Immature natural killer cell (primary cell): ENCODE data around the gene RTL1. TPM values are rescaled to one million over a fixed set of nuclear protein-coding genes. Genes with fewer than 3 reads are reported as not detected.

Source experiments
- DNase-seq, 3 donors: peaks; one replicate each; pipeline ENCODE4 v3.0.0; 2022; ENCODE audit warnings: mixed read lengths in 1 of 3
- H3K27ac Mint-ChIP-seq, 6 donors: one replicate each; pipeline ENCODE4 v1.8.0; 2020; ENCODE audit warnings: mixed read lengths in 6 of 6, mild to moderate bottlenecking in 5 of 6, inconsistent platforms in 4 of 6, moderate library complexity in 3 of 6
- H3K27me3 Mint-ChIP-seq, 3 donors: one replicate each; pipeline ENCODE4 v1.8.0; 2020 to 2021; ENCODE audit warnings: low read depth in 3 of 3, mild to moderate bottlenecking in 3 of 3, mixed read lengths in 3 of 3, moderate library complexity in 3 of 3, inconsistent platforms in 1 of 3
- H3K36me3 Mint-ChIP-seq, 3 donors: one replicate each; pipeline ENCODE4 v1.8.0; 2020; ENCODE audit warnings: mixed read lengths in 3 of 3, inconsistent platforms in 2 of 3, mild to moderate bottlenecking in 2 of 3
- H3K4me1 Mint-ChIP-seq, 2 donors: one replicate each; pipeline ENCODE4 v1.8.0; 2020; ENCODE audit warnings: inconsistent platforms in 2 of 2, mild to moderate bottlenecking in 2 of 2, mixed read lengths in 2 of 2, moderate library complexity in 1 of 2
- H3K4me3 Mint-ChIP-seq, 5 donors: one replicate each; pipeline ENCODE4 v1.8.0; 2020; ENCODE audit warnings: mild to moderate bottlenecking in 5 of 5, mixed read lengths in 5 of 5, inconsistent platforms in 3 of 5, moderate library complexity in 3 of 5
- H3K9me3 Mint-ChIP-seq, 6 donors: one replicate each; pipeline ENCODE4 v1.8.0; 2020; ENCODE audit warnings: mild to moderate bottlenecking in 6 of 6, mixed read lengths in 6 of 6, inconsistent platforms in 4 of 6, moderate library complexity in 3 of 6
- polyA plus RNA-seq, 3 donors: library from polyadenylated mRNA; unstranded; fragments of 300-500 nt; fragmentation: Illumina TruSeq; gene quantifications; one replicate each; pipeline ENCODE4 v1.2.3, GENCODE V29; 2021

Gene RTL1
- polyA plus RNA-seq, 3 donors from 2014 or later, result not detected

DNA sequence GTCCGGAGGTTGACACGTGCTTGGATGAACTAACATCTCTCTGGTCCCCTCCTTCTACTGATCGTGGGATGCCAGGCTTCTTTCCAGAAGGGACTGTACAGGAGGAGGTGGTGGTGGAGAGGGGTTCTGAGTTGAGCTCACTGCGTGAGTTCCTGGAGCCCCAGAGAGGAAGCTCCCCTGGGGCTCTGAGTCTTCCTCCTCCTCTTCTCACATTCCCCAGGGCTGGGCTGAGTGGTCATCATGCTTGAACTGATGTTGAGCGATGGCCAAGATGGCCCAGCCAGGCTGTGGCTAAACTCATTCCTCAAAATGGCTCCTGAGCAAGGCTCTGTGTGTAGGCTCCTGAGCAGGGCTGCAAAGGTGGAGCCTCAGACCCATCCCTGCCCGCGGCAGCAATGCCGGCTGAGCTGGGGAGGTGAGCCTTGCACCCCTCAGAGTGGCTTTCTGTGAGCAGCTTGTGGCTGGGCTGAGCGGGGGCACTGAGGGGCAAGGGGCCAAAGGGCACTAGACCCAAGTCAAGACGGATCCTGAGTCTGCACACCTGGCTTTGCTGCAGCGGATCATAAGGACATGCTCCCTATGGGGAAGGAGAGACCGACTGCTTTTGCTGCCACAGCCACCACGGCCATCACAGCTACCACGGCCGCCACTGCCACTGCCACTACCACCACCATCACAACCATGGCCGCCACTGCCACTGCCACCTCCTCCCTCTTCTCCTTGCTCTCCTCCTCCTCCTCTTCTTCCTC is 42.2 kb downstream of the RTL1 start:
- H3K27ac Mint-ChIP-seq, result no peak overlapping the region
- DNase-seq, result no peak

GRCh38 chr14:100860556-100861187 is 42.9 kb downstream of the RTL1 start:
- no peak for DNase-seq
- no peak overlapping the region for H3K27ac Mint-ChIP-seq
- no peaks in the 10 kb centered on the region for H3K4me1 Mint-ChIP-seq
- peaks cover 0 to 2% (median 0%) of the 10 kb centered on the region in 6 donors for H3K9me3 Mint-ChIP-seq
- peaks cover 0 to 3% (median 2%) of the 10 kb centered on the region in 3 donors for H3K27me3 Mint-ChIP-seq
- no peaks in the 10 kb centered on the region for H3K36me3 Mint-ChIP-seq
- no peak overlapping the region for H3K4me3 Mint-ChIP-seq

More for the DNA sequence above, 42.2 kb downstream of the RTL1 start:
- Mint-ChIP-seq H3K4me1 (no peaks in the 10 kb centered on the region), H3K9me3 (peaks cover 0 to 2% (median 0%) of the 10 kb centered on the region in 6 donors), H3K27me3 (peaks cover 0 to 3% (median 2%) of the 10 kb centered on the region in 3 donors), H3K36me3 (no peaks in the 10 kb centered on the region), H3K4me3 (no peak overlapping the region)

DNA sequence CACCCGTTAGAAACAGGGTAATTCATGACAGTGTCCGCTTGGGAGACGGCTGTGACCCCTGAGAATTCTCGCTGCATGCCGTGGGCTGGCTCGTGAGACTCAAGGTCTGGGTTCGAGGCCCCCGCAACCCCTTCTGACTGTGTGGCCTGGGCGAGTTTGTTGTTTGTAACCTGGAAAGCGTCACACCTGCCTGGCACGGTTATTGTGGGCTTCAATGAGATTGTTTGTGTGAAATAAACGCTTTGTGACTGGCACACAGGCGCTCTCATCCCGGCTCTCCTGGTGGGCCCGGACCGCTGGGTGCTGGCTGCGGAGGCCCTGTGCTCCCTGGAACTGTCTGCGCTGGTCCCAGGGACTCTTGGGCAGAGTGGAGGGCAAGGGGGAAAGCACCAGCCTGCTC is 43.7 kb downstream of the RTL1 start:
- Mint-ChIP-seq H3K4me3 (no peak overlapping the region), H3K27ac (no peak overlapping the region), H3K27me3 (peaks cover 0 to 3% (median 2%) of the 10 kb centered on the region in 3 donors), H3K4me1 (no peaks in the 10 kb centered on the region), H3K9me3 (peaks cover 0 to 2% (median 0%) of the 10 kb centered on the region in 6 donors), H3K36me3 (no peaks in the 10 kb centered on the region)
- no peak for DNase-seq

DNA sequence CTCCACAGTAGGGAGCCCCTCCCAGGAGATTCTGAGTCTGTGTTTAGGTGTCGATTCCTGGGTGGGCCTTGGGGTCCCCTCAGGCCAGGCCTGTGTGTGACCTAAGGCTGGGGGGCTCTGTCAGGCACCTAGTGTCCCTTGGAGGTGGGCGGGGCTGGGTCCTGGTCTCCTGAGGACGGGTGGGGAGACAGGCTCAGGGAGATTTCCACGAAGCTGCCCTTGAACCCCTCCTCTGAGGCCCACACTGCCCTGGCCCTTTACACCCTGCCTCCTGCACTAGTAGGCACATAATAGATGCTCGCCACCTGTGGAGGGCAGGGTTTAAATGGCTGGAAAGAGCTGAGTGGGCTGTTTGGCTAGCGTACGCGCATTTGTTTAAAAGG is 44.7 kb downstream of the RTL1 start:
- Mint-ChIP-seq H3K27ac (no peak overlapping the region), H3K4me3 (no peak overlapping the region), H3K36me3 (no peaks in the 10 kb centered on the region), H3K27me3 (peaks cover 0 to 3% (median 2%) of the 10 kb centered on the region in 3 donors), H3K9me3 (peaks cover 0 to 2% (median 0%) of the 10 kb centered on the region in 6 donors), H3K4me1 (no peaks in the 10 kb centered on the region)
- no peak for DNase-seq

DNA sequence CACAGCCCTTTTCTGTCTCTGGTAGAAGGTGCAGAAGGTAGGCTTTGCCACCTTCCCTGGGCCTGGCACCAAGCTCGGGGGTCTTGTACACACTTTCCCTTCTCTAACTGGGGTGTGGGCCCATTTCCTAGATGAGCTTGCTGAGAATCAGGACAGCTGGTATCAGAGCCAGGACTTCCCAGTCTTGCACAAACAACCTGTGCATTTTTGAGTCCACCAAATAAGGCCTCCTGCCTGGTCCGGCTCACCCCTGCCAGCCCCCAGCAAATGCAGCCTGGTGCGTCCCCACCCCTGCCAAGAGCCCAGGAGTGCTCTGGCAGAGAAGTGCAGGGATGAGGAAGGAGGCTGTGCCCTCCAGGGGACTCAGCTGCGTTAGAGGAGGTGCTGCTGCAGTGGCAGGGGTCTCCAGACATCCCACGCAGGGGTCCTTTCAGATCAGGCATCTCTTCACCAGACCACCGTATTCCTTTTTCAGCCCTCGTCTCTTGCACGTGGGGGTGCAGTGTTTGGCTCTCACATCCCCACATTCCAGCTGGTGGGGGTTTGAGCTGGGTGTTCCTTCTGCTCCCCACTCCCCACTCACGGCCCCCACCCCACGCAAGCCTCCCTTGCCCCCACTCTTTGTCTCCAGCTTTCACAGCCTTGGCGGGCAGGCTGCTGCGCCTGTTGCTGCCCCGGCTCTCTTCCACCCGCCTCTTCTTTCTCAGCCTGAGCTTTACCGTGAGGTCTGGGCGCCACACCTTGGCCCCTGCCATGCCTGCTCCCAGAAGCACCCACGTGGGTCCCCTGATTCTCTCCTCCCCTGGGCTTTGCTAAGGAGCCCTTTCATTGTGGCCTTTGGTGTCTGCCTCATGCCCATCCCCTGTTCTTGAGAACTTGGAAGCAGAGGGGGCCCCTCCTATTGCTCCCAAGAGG is 45.3 kb downstream of the RTL1 start:
- H3K4me3 Mint-ChIP-seq, result no peak overlapping the region

DNA sequence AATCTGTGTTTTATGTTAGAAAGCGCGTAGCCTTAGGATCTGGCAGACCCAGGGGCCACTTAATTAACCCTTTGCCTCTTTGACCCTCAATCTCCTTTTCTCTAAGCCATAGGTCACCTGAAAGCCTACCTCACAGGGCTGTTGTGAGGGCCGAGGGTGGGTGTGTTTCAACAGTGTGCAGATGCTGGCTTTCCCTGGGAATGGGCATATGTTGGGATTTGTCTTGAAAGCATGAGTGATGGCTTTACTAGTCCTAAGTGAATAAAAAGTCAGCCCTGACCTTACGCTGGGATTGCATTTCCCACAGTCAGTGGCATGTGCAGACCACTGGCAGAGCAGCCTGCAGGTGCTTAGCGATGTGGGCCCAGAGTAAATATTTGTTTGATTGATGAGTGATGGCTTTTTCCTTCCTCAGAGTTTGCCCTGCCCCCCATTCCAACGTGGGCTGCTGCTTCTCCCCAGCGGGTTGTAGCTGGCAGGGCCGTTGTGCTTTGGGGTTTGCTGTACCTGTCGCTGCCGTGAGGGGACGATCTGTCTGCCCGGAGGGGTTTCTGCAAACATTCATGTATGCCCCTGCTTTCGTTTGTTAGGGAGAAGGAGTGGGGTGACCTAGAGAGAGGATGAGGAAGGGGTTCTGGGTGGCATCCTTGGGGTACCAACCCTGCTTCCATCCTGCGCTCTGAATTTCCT is 46.1 kb downstream of the RTL1 start:
- Mint-ChIP-seq H3K27me3 (peaks cover 0 to 3% (median 2%) of the 10 kb centered on the region in 3 donors), H3K27ac (no peak overlapping the region), H3K9me3 (peaks cover 0 to 2% (median 0%) of the 10 kb centered on the region in 6 donors), H3K36me3 (no peaks in the 10 kb centered on the region), H3K4me3 (no peak overlapping the region), H3K4me1 (no peaks in the 10 kb centered on the region)
- DNase-seq, result no peak

More for the DNA sequence above, 45.3 kb downstream of the RTL1 start:
- no peak overlapping the region for H3K27ac Mint-ChIP-seq
- no peaks in the 10 kb centered on the region for H3K4me1 Mint-ChIP-seq
- DNase-seq, result no peak
- H3K27me3 Mint-ChIP-seq, result peaks cover 0 to 3% (median 2%) of the 10 kb centered on the region in 3 donors
- no peaks in the 10 kb centered on the region for H3K36me3 Mint-ChIP-seq
- H3K9me3 Mint-ChIP-seq, result peaks cover 0 to 2% (median 0%) of the 10 kb centered on the region in 6 donors

DNA sequence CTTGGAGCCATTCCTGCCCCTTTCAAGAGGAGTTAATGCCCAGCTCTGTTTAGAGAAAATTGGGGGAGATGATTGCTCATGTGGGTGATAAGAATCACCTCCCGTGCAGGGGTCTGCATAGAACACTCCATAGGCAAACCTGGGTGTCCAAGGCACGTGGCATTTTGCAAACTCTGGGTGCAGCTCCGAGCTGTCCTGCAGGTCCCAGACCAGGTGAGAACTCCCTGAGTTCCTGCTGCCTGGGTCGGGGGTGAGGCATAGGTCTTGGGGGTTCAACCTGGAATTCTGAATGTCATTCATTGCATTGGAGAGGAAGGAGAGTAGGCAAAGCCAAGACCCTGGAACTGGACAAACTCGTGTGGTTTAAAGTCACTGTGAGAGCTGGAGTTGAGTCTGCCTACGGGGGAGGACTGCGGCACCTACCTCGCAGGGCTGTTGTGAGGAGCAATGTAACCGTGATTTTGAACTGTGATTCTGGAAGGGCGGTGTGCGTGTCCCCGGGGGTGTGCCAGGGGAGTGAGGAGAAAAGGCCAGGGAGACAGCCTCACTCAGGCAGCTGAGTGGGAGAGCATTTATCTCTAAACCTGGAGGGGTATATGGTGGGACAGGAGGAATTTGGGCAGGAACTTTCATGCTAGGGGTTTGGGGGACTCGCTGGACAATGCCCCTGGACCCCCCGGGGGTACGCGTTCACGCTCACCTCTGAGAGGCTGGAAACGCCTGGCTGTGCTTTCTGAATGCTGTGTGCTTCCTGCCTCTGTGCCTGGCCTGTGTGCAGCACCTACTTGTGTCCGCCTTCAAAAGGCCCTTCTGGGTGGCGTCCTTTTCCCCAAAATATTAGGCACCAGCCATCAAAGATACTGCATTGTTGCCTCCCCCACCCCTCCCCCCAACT is 47.2 kb downstream of the RTL1 start:
- Mint-ChIP-seq H3K9me3 (peaks cover 0 to 2% (median 0%) of the 10 kb centered on the region in 6 donors), H3K36me3 (no peaks in the 10 kb centered on the region), H3K4me3 (no peak overlapping the region), H3K27ac (no peak overlapping the region), H3K4me1 (no peaks in the 10 kb centered on the region), H3K27me3 (peaks cover 0 to 3% (median 2%) of the 10 kb centered on the region in 3 donors)
- no peak for DNase-seq

GRCh38 chr14:100855256-100855930 is 48.1 kb downstream of the RTL1 start:
- Mint-ChIP-seq H3K27ac (no peak overlapping the region), H3K4me3 (no peak overlapping the region), H3K4me1 (no peaks in the 10 kb centered on the region), H3K27me3 (peaks cover 0 to 3% (median 3%) of the 10 kb centered on the region in 3 donors), H3K36me3 (no peaks in the 10 kb centered on the region), H3K9me3 (peaks cover 0 to 2% (median 0%) of the 10 kb centered on the region in 6 donors)
- no peak for DNase-seq

DNA sequence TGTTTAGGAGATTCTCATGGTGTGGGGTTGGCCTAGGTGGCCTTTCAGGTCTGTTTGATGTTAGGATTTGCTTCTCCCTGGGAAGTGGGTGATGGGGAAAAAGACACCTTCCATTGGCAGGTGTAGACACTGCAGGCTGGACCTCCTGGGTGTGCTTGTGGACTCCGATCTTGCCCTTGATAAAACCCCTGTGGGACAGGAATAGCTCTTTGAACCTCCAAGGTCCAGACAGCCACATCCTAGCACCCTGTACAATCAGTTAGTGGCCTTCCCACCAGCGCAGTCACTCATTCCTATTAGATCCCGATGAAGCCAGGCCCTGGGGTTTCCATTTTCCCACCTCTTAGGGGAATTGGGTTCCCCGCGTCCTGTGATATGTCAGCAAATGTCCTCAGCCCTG is 49.1 kb downstream of the RTL1 start:
- Mint-ChIP-seq H3K27me3 (peaks cover 0 to 2% (median 1%) of the 10 kb centered on the region in 3 donors), H3K4me3 (no peak overlapping the region), H3K9me3 (no peaks in the 10 kb centered on the region), H3K4me1 (no peaks in the 10 kb centered on the region), H3K36me3 (no peaks in the 10 kb centered on the region), H3K27ac (no peak overlapping the region)
- DNase-seq, result no peak

DNA sequence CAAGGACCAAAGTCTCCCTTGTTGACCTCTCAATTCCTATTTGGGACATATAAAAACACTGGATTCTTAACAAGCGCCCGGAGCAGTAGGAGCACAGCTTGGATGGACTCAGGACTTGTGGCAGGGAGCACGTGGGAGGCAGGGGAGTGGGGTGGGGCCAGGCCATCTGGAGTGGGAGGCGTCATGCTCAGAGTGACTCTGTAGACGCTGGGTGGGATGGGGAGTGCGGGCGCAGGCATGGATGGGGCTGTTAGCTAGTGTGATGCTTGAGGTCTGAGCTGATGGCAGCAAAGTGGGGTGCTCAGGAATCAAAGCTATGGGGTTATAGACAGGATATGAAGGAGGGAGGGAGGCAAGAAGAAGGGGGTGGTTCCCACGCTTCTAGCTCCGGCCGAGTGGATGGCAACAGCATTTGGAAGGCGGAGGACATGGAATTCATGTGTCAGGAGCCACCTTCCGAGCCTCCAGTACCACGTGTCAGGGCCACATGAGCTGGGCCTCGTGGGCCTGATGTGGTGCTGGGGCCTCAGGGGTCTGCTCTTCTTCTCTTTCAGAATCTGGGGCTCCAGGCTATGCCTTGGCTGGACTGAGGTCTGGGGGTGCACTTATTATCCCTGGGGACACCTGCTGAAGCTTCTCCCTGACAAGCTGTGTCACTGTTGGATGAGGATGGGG is 51.4 kb downstream of the RTL1 start:
- no peak overlapping the region for H3K27ac Mint-ChIP-seq
- no peaks in the 10 kb centered on the region for H3K36me3 Mint-ChIP-seq
- H3K4me1 Mint-ChIP-seq, result no peaks in the 10 kb centered on the region
- no peak for DNase-seq
- no peaks in the 10 kb centered on the region for H3K9me3 Mint-ChIP-seq
- no peak overlapping the region for H3K4me3 Mint-ChIP-seq
- peaks cover 0 to 2% (median 1%) of the 10 kb centered on the region in 3 donors for H3K27me3 Mint-ChIP-seq

GRCh38 chr14:100851586-100851916 is 52.0 kb downstream of the RTL1 start:
- Mint-ChIP-seq H3K9me3 (no peaks in the 10 kb centered on the region), H3K27ac (no peak overlapping the region), H3K36me3 (no peaks in the 10 kb centered on the region), H3K4me3 (no peak overlapping the region), H3K4me1 (no peaks in the 10 kb centered on the region), H3K27me3 (peaks cover 0 to 2% (median 0%) of the 10 kb centered on the region in 3 donors)
- DNase-seq, result no peak
